NCI-H2227 (cell line): ENCODE measurements around the gene ZFYVE19.

Experiments used
- DNase-seq: peaks from one replicate; lab custom pipeline; 2025; ENCODE audit not compliant: unreplicated experiment; lab: John Stamatoyannopoulos, UW

The ZFYVE19 gene

DNA sequence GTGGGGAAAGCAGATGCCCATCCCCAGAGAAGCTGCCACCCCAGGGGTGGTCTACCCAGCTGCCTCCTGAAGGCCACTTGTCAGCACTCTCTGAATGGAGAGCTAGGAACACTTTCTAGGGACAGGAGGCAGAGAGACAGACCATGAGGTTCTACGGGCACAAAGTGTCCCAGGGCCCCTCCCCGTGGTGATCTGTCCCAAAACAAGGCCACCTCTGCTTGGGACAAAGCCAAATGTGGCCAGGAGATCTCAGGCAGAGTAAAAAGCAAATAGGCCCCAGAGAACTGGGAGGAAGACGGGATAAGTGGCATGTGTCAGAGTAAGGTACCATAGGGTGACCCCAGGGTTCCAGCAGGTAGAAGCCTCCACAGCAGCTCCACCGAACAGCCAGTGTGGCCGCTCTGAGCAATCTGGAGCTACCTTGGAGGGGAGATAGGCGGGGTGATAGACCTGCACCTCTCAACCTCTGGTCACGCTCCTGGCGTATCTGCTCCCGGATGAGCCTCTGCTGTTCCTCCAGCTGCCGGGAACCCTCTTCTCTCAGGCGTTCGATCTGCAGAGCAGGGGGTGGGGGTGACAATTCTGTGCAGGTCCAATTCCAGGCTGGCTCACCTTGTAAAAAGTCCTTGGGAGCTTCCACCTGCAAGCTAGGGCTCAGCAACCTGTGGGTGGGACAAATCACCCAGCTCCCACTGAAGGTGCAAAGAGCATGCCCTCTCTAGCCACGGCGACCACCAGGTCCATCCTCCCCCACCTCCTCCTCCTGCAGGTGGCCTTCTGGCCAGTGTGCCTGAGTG, 31.0 kb upstream of the ZFYVE19 start:
- DNase-seq = no peak

DNA sequence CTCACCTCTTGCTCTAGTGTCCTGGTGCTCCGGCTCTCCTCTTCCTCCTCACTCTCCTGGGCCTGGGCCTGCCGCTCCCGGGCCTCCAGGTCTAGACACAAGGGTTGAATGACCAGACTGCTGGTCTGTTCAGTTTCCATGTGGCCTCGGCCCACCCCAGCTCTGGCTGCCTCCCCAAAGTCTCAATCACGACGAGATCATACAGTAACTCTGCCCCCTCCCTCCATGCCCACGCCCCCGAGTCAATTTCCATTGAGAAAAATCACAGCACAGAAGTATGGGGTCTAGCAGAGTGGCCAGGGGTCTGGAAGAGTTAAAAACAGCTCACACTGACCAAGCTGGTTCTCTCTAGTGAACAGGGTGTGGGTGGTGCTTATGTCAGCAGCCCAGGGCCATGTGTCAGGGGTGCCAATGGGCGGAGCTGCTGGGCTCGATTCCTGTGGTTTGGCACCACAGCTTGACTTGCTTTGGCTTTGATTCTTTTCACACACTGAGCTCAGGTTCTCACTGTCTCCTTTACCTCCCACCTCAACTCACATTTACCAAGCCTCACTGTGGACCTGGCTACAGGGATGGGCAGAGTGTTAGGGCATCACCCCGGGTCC, 30.2 kb upstream of the ZFYVE19 start:
- no peak for DNase-seq

DNA sequence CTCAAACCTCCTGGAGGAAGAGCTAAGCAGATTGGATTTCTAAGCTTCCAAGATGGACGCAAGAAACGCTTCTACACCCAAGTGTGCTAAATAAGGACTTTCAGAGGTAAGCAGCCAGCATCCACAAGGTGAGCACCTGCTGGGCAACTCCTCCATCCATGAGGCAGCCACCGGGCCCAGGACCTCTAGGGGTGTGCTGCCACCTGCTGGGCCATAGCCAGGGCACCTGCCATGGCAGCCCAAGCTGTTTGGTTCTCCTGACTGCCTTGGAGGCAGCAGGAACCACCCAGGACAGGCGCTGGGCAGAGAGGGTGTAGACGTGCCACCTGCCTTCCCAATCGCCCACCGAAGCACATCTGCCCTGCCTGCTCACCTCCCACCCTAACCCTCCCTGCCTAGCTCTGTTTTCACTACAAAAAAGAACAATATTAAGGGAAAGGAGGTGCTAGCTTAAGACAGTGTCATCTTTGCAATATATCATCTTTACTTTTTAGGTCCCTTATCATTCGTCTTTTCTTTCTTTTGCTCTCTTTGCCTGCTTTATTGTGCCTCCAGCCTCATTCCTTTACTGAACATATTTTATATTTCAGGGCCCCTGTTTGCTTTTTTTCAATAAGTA, 24.2 kb upstream of the ZFYVE19 start:
- DNase-seq = peak; percentile 65

DNA sequence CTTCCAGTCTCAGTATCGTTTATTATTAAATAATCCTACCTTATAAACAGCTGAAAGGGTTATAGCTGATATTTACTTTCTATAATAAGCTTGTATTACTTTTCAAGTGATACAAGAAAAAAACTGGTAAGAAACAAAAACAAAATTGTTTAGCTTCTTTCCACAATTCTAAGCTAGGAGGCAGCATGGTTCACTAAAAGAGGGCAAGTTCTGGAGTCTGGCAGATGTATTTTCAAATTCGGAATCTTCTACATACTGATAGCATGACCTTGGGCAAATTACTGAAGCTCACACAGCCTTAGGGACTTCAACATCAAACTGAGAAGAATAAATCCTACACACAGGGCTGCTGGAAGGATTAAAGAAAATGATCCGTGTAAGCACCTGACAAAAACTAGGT, 21.7 kb upstream of the ZFYVE19 start:
- DNase-seq = no peak

DNA sequence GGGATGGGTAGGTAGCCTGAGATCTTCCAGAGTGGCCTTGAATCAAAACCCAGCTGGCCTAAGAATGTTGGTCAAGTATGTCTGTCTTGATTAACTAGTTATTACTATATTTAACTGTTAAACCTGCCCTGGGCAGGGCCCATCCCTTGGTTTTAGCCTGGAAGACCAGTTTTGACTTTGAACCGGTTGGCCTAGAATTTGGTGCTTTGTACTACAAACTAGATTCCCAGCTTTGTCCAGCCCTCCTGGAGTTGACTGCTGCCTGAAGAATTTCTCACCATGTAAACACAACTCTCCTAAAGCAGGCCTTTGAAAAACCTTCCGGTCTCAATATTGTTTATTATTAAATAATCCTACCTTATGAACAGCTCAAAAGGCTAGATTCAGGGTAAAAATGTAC, 21.1 kb upstream of the ZFYVE19 start:
- no peak for DNase-seq

DNA sequence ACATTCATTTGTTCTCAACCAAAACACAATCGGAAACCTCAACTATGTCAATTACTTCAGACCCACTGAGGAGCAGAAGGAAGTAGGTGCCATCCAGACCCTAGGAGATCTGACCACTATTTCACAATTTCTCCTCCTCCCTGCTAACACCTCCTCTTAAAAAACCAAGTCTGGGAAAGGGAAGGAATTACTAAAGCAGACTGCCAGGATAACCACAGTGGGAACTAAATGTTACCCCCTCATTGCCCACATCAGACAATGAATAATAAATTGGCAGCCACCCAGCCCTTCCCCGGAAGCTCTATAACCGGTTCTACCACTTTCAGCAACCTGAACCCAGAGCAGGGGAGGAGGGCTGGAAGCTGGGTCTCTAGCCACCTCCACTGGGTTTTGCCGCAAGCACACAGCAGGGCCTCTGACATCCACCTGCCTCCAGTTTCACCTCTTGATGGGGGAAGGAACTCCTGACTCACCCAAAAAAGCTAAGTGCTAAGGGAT, 19.5 kb upstream of the ZFYVE19 start:
- DNase-seq = no peak

DNA sequence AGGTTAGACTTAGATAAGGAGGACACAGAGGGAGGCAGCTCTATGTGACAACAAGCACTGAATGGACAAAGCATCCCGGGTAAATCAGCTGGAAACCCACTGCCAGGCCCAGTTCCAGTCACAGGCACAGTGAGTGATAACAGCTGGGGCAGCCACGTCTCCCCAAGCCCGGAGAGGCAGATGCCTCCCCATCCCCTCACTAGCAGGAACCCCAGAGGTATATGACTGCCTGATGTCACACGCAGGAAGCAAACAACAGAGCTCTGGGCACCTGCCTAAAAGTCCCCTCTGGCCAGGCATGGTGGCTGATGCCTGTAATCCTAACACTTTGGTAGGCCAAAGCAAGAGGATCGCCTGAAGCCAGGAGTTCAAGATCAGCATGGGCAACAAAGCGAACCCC, 18.9 kb upstream of the ZFYVE19 start:
- DNase-seq = no peak

DNA sequence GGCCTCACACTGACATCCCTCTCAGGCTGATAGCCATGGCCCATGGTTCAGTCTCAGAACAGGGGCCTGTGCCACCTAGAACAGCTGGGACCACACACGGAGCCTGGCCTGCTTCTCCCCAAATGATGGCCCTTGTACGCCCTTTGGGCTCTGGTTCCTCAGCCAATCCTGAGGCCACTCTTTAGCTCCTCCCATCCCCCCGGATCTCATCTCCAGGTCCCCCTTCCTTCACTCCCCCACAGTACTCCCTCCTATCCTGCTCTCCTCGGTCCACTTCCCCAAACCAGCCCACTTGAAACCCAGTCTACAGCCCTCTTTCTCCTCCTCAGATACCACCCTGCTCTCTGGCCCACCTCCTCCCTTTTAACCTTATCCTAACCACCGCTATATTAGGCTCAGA, 17.8 kb upstream of the ZFYVE19 start:
- DNase-seq = no peak

DNA sequence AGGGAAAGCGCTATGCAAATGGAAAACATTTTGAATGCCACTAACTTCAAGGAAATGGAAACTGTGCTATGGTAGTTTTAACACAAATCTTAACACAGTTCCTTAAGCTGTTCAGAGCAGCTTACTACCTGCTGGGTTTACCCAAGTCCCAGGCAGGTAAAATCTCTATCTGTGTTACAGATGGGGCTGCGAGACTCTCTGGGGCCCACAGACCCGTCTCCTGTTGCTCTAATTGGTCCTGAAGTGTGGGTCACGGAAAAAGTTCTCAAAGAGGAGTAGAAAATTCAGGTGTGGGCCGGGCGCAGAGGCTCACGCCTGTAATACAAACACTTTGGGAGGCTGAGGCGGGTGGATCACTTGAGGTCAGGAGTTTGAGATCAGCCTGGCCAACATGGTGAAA, 16.9 kb upstream of the ZFYVE19 start:
- DNase-seq = no peak

DNA sequence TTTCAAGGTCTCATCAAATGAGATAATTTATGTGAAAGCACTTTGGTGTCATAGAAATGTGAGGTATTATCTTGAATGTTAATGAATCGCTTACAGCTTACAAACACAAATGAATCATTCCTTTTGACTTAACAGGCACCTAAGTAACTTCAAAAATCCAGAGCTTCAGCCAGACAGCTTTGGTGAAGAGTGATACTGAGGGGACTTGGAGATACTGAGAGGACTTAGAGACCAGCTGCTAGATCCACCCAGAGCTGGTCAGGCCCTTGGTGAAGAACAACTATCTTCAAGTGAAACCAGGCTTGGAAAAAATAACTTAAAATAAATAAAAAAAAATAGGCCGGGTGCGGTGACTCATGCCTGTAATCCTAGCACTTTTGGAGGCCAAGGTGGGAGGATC, 16.2 kb upstream of the ZFYVE19 start:
- no peak for DNase-seq

DNA sequence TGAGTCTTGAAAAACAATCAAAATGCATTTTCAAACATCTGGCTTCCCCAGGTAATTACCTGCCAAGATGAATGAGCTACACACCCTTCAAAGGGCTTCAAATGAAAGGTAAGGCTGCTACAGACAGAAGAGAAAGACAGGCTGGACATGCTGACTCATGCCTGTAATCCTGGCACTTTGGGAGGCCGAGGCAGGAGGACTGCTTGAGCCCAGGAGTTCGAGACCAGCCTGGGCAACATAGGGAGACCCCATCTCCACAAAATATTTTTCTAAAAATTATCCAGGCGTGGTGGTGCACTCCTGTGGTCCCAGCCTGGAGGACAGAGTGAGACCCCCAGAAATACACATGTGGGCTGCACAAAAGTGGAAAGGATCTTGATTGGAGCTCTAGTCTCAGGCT, 14.5 kb upstream of the ZFYVE19 start:
- DNase-seq = no peak

DNA sequence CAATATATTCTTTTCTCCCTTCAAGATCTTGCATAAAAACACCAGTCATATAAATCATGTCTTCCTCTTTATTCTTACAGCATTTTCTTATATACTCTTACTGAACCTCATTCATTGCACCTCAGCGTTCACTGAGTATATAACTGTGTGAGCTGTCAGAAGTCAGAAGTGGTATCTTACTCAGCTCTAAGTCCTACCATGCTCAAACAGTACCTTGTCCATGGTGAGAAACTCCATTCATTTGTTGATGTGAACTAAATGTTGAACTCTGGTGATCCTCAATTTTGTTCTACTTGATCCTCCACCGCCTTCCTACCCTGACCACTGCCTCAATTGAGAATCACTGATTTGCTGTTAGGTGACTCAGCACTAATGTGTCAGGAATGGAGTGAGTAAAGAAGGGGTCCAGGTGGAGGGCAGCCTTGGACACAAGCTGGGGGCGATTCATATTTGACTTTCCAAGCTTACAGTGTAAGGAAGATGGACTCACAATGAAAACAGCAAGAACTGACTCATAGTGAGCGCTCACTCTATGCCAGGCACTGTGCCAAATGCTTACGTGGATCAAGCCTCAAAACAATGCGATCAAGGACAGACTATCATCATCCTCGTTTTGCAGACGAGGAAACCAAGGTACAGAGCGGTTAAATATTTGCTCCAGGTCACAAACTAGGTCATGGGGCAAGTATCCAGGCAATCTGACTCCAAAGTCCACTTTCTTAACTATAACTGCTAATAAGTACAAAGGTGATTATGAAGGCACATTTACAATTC, 13.5 kb upstream of the ZFYVE19 start:
- DNase-seq = no peak

DNA sequence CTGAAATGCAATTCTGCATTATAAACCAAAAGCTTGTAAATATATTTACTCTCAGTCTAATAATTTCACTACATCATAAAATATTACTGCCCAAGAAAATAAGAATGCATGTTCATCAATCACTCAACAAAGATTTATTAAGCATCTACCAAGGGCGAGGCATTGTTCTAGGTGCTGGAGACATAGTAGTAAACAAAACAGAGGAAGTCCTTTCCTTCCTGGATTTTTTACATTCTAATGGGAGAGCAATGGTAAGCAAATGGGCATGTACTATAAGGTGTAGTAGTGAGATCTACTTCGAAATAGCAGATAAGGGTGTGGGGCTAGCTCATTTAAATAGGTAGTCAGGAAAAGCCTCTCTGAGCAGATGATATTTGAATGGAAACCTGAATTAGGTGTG, 10.8 kb upstream of the ZFYVE19 start:
- no peak for DNase-seq

DNA sequence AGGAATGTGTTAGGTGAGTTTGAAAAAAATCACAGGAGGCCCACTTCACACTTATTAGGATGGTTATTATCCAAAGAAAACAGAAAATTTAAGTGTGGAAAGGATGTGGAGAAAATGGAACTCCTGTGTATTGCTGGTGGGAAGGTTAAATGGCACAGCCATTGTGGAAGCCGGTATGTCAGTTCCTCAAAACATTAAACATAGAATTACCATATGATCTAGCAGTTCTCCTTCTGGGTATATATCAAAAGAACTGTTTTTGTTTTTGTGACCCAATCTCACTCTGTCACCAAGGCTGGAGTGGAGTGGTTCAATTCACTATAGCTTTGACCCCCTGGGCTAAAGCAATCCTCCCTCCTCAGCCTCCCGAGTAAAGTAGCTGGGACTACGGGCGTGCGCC, 10.4 kb upstream of the ZFYVE19 start:
- DNase-seq = no peak

DNA sequence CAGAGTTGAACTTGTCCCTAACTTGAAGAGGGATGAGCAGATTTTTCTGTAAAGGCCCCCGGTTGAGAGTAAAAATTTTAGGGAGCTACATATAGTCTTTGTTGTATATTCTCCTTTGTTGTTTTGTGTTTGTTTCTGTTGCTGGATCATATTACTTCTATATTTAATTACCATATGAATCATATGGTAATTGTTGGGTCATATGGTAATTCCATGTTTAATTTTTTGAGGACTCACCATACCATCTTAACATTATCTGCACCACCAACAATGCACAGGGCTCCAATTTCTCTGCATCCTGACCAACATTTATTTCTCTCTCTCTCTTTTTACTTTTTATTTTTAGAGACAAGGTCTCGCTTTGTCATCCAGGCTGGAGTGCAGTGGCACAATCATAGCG, 7.4 kb upstream of the ZFYVE19 start:
- DNase-seq = no peak

DNA sequence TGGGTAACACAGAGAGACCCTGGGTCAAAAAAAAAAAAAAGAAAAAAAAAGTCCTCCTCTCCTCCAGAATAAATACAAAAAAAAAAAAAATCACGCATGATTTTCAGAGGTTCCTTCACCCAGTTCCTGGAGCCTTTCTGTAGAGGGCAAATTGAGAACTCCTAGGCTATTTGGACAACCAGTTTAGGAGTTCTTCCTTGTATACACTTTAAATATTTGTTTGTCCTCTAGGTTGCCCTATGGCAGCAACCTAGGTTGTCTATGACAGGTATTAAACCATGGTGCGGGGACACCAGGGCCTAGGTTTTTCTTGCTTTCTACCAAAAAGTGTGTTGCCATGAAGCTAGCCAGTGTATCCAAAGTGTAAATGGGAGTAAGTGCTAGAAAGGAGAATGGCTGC, 3.8 kb upstream of the ZFYVE19 start:
- no peak for DNase-seq

DNA sequence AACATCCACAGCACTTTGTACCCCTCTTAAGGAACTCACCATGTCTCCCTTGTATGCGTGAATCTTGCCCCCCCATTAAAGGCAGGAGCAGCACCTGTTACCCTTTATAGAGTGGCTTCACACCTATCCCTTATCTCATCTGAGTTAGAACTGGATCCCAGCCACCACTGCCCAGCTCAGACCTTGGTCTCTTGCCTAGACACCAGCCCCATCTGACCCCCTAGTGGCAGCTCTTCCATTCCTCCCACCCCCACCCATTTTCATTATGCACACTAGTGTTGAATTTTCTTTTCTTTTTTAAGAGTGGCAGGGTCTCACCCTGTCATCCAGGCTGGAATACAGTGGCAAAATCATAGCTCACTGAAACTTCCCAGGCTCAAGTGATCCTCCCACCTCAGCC, 3.2 kb upstream of the ZFYVE19 start:
- no peak for DNase-seq

DNA sequence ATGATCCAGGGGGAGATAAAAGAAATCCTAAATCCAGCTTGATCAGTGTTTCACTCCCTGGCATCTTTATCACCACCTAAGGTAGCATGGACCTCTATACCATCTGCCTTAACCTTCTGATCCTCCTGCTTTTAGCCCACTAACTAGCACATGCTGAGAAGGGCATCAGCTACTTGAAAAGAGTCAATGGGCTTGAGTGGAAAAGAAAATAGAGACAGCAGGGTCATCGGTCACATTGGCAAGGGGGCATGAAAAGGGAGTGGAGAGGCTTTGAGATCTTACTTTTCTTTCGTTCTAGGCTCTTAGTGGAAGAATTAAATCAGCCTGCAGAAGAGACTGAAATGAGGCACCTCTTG, 239 bp upstream of the ZFYVE19 start:
- no peak for DNase-seq

DNA sequence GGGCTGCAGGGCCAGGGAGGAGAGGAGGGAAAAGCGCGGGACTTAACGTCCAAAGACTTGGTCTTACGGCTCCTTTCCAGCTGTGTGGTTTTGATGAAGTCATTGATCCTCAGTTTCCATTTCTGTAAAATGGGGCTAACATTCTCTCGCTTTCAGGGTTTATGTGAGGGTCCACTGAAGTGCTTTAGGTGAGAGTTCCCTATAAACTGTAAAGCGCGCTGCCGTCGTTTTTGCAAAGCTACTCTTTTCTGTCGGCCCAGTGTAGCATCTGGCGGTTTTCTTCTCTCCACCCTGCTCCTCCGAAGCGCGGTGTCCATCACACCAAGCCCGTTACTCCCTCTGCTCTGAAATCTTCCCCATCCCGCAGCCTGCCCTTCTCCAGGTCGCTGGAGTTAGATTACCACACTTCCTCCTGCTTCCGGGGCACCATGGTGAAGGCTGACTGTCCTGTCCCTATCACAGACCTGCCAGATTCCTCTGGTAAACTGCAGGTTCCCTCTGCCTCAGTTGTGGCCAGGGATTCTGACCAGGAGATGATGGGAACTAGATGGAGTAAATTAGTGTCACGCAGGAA, 1.1 kb downstream of the ZFYVE19 start:
- DNase-seq = no peak

DNA sequence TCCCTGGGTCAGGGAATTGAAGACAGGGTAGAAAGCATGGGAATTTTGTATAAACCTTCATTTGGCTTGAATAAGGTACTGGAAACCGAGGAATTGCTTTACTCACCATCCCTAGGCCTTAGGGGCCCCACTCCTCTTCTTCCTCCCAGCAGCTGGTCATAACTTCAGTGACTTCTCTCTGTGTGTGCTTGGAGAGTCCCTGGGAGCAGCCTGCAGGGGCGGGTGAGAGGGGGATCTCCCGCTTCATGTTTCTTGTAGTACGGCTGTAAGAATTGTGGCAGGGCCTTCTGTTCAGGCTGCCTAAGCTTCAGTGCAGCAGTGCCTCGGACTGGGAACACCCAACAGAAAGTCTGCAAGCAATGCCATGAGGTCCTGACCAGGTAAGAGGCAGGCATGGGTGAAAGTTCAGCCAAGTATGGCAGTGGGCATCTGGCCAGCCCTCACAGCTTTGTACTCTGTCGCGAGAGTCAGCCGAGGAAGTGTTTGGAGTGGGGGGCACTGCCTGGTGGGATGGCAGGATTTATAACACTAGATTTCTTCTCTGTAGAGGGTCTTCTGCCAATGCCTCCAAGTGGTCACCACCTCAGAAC, 2.1 kb downstream of the ZFYVE19 start:
- no peak for DNase-seq
